SK-N-SH treated with all-trans-retinoic acid at 6 μM for 48 hours (cell line): ENCODE data around the gene HCN2.
"Not testable (repeated sequence)": the region's sequence is repeated elsewhere in the genome, so short reads cannot be mapped to it uniquely, and the experiment has no call there.

Experiments used
- ATAC-seq: fragments of 200-7000 bp; cut with Tn5 transposase; 3 replicates; pipeline ENCODE4 v1.9.1; 2020; ENCODE audit warnings: mild to moderate bottlenecking, moderate library complexity
- ARNTL ChIP-seq: fragments of 450-650 bp; formaldehyde crosslinking; IDR thresholded peaks from 2 replicates; pipeline ENCODE4 v1.5.0; 2020; ENCODE audit warnings: low read depth, mild to moderate bottlenecking, moderate library complexity, borderline replicate concordance
- ESRRG ChIP-seq: fragments of 250-450 bp; sonication (Bioruptor Pico); IDR thresholded peaks from 2 replicates; pipeline ENCODE4 v1.6.1; 2021; ENCODE audit warnings: mild to moderate bottlenecking
- GLIS3 ChIP-seq: fragments of 250-450 bp; sonication (Bioruptor Pico); IDR thresholded peaks from 2 replicates; pipeline ENCODE4 v1.5.0; 2020; ENCODE audit warnings: mild to moderate bottlenecking, moderate library complexity
- ISL1 ChIP-seq: fragments of 250-450 bp; sonication (Bioruptor Pico); IDR thresholded peaks from 2 replicates; pipeline ENCODE4 v2.1.2; 2022; ENCODE audit warnings: mild to moderate bottlenecking, moderate library complexity
- OSR1 ChIP-seq: fragments of 250-450 bp; sonication (Bioruptor Pico); IDR thresholded peaks from 2 replicates; pipeline ENCODE4 v1.8.0; 2022; ENCODE audit warnings: moderate library complexity, mild to moderate bottlenecking, inconsistent platforms
- PPARA ChIP-seq: fragments of 250-450 bp; sonication (Bioruptor Pico); IDR thresholded peaks from 2 replicates; pipeline ENCODE4 v1.5.0; 2020; ENCODE audit warnings: mild to moderate bottlenecking, borderline replicate concordance
- RARB ChIP-seq: fragments of 250-450 bp; sonication (Bioruptor Pico); IDR thresholded peaks from 2 replicates; pipeline ENCODE4 v1.8.0; 2021; ENCODE audit warnings: mild to moderate bottlenecking, moderate library complexity
- SNAI2 ChIP-seq: fragments of 250-450 bp; sonication (Bioruptor Pico); IDR thresholded peaks from 2 replicates; pipeline ENCODE4 v1.5.0; 2020; ENCODE audit warnings: mild to moderate bottlenecking, moderate library complexity
- TOX ChIP-seq: fragments of 250-450 bp; sonication (Bioruptor Pico); IDR thresholded peaks from 2 replicates; pipeline ENCODE4 v1.8.0; 2021; ENCODE audit warnings: mild to moderate bottlenecking, moderate library complexity, borderline replicate concordance
- ZFP3 ChIP-seq: fragments of 250-450 bp; sonication (Bioruptor Pico); IDR thresholded peaks from 2 replicates; pipeline ENCODE4 v1.5.0; 2020; ENCODE audit warnings: mild to moderate bottlenecking, moderate library complexity
- ZFP30 ChIP-seq: fragments of 450-650 bp; formaldehyde crosslinking; IDR thresholded peaks from 2 replicates; pipeline ENCODE4 v1.5.0; 2022; ENCODE audit warnings: mild to moderate bottlenecking, moderate library complexity
- ZNF565 ChIP-seq: fragments of 450-650 bp; formaldehyde crosslinking; conservative IDR thresholded peaks from 2 replicates; pipeline ENCODE4 v1.5.0; 2020; ENCODE audit warnings: low read depth, mild to moderate bottlenecking, moderate library complexity
- ZNF70 ChIP-seq: fragments of 450-650 bp; formaldehyde crosslinking; IDR thresholded peaks from 2 replicates; pipeline ENCODE4 v1.5.0; 2020; ENCODE audit warnings: mild to moderate bottlenecking, moderate library complexity
- ZNF8 ChIP-seq: fragments of 450-650 bp; formaldehyde crosslinking; IDR thresholded peaks from 2 replicates; pipeline ENCODE4 v1.5.0; 2020; ENCODE audit warnings: mild to moderate bottlenecking, moderate library complexity
- TF ChIP-seq, protein P1 (sequence below): fragments of 250-450 bp; sonication (Bioruptor Pico); IDR thresholded peaks from 2 replicates; pipeline ENCODE4 v1.5.1; 2020; ENCODE audit warnings: low read depth, mild to moderate bottlenecking, moderate library complexity
- TF ChIP-seq, protein P2 (sequence below): fragments of 250-450 bp; sonication (Bioruptor Pico); IDR thresholded peaks from 2 replicates; pipeline ENCODE4 v1.5.0; 2020; ENCODE audit warnings: mild to moderate bottlenecking, moderate library complexity
- TF ChIP-seq, protein P3 (sequence below): fragments of 250-450 bp; sonication (Bioruptor Pico); IDR thresholded peaks from 2 replicates; pipeline ENCODE4 v1.8.0; 2020; ENCODE audit warnings: mild to moderate bottlenecking, moderate library complexity, borderline replicate concordance
- TF ChIP-seq, protein P4 (sequence below): fragments of 250-450 bp; sonication (Bioruptor Pico); IDR thresholded peaks from 2 replicates; pipeline ENCODE4 v1.5.1; 2021; ENCODE audit warnings: mild to moderate bottlenecking, moderate library complexity
- TF ChIP-seq, protein P5 (sequence below): fragments of 250-450 bp; sonication (Bioruptor Pico); IDR thresholded peaks from 2 replicates; pipeline ENCODE4 v1.8.0; 2021; ENCODE audit warnings: low read depth, mild to moderate bottlenecking, moderate library complexity, borderline replicate concordance

The HCN2 gene

DNA sequence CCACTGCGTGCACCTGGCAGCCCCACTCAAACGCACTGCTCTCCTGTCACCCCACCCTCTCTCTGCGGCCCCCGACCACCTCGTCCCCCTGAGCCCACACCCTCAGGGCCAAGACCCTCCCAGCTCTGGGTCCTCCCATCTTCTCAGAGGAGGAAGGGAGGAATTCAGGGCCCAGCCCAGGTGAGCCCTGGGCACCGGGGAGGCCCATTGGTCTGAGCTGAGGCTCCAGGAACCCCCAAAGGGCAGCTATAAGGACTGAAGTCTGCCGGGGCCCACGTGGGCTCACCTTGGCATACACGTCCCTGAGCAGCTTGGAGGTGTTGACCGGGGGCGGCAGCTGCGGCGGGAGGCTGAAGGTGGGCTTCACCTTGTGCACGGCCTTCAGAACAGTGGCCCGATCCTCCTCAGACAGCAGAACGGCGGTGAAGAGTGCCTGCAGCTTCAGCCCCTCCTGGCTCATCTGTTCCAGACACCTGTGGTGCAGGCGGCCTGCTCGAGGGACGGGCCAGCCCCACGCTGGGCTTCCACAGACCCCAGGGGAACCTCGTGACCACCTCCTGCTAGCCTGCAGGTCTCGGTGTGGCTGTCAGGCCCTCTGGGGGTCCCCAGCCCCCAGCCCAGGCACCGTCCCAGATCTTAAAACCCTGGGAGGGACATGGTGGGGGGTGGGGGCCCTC lies 34.9 kb downstream of the HCN2 start:
- TF ChIP-seq ISL1 (CRISPR knock-in tag), result no peak
- TF ChIP-seq, protein P1, sequence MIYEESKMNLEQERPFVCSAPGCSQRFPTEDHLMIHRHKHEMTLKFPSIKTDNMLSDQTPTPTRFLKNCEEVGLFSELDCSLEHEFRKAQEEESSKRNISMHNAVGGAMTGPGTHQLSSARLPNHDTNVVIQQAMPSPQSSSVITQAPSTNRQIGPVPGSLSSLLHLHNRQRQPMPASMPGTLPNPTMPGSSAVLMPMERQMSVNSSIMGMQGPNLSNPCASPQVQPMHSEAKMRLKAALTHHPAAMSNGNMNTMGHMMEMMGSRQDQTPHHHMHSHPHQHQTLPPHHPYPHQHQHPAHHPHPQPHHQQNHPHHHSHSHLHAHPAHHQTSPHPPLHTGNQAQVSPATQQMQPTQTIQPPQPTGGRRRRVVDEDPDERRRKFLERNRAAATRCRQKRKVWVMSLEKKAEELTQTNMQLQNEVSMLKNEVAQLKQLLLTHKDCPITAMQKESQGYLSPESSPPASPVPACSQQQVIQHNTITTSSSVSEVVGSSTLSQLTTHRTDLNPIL (CRISPR knock-in tag), result no peak
- TF ChIP-seq ZFP3 (CRISPR knock-in tag), result no peak
- TF ChIP-seq OSR1 (CRISPR knock-in tag), result no peak
- TF ChIP-seq, protein P2, sequence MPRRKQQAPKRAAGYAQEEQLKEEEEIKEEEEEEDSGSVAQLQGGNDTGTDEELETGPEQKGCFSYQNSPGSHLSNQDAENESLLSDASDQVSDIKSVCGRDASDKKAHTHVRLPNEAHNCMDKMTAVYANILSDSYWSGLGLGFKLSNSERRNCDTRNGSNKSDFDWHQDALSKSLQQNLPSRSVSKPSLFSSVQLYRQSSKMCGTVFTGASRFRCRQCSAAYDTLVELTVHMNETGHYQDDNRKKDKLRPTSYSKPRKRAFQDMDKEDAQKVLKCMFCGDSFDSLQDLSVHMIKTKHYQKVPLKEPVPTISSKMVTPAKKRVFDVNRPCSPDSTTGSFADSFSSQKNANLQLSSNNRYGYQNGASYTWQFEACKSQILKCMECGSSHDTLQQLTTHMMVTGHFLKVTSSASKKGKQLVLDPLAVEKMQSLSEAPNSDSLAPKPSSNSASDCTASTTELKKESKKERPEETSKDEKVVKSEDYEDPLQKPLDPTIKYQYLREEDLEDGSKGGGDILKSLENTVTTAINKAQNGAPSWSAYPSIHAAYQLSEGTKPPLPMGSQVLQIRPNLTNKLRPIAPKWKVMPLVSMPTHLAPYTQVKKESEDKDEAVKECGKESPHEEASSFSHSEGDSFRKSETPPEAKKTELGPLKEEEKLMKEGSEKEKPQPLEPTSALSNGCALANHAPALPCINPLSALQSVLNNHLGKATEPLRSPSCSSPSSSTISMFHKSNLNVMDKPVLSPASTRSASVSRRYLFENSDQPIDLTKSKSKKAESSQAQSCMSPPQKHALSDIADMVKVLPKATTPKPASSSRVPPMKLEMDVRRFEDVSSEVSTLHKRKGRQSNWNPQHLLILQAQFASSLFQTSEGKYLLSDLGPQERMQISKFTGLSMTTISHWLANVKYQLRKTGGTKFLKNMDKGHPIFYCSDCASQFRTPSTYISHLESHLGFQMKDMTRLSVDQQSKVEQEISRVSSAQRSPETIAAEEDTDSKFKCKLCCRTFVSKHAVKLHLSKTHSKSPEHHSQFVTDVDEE (CRISPR knock-in tag), result no peak
- TF ChIP-seq PPARA (CRISPR knock-in tag), result no peak
- no peak for TF ChIP-seq ZNF70
- TF ChIP-seq ZFP30 (CRISPR knock-in tag), result no peak
- ATAC-seq, result no peak; the same call in 2 of the 3 replicates

DNA sequence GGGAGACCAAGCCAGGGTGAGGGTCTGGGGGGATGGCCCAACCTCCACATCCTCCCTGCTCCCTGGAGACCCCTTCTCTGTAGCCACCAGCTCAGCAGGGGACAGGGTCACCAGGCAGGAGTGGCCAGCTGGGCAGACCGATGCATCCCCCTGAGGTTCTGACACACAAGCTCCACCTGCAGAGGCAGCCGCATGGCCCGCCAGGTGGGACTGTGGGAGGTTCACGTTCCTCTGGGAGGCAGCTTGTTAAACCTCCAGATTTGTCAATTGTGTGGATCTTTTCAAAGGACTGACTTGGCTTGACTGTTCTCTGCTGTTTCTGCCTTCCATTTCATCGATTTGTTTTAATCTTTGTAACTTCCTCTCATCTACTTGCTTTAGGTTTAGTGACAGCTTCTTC lies 35.6 kb downstream of the HCN2 start:
- TF ChIP-seq ARNTL, result no peak
- TF ChIP-seq SNAI2 (CRISPR knock-in tag), result no peak
- no peak for TF ChIP-seq ZNF8
- no peak for TF ChIP-seq PPARA (CRISPR knock-in tag)
- no peak for TF ChIP-seq RARB
- TF ChIP-seq ZFP30 (CRISPR knock-in tag), result no peak
- no peak for TF ChIP-seq TOX
- TF ChIP-seq, protein P2 (CRISPR knock-in tag), result no peak
- TF ChIP-seq ZFP3 (CRISPR knock-in tag), result no peak
- no peak for TF ChIP-seq ZNF565 (CRISPR knock-in tag)
- TF ChIP-seq, protein P3, sequence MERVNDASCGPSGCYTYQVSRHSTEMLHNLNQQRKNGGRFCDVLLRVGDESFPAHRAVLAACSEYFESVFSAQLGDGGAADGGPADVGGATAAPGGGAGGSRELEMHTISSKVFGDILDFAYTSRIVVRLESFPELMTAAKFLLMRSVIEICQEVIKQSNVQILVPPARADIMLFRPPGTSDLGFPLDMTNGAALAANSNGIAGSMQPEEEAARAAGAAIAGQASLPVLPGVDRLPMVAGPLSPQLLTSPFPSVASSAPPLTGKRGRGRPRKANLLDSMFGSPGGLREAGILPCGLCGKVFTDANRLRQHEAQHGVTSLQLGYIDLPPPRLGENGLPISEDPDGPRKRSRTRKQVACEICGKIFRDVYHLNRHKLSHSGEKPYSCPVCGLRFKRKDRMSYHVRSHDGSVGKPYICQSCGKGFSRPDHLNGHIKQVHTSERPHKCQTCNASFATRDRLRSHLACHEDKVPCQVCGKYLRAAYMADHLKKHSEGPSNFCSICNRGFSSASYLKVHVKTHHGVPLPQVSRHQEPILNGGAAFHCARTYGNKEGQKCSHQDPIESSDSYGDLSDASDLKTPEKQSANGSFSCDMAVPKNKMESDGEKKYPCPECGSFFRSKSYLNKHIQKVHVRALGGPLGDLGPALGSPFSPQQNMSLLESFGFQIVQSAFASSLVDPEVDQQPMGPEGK (CRISPR knock-in tag), result no peak
- TF ChIP-seq, protein P4, sequence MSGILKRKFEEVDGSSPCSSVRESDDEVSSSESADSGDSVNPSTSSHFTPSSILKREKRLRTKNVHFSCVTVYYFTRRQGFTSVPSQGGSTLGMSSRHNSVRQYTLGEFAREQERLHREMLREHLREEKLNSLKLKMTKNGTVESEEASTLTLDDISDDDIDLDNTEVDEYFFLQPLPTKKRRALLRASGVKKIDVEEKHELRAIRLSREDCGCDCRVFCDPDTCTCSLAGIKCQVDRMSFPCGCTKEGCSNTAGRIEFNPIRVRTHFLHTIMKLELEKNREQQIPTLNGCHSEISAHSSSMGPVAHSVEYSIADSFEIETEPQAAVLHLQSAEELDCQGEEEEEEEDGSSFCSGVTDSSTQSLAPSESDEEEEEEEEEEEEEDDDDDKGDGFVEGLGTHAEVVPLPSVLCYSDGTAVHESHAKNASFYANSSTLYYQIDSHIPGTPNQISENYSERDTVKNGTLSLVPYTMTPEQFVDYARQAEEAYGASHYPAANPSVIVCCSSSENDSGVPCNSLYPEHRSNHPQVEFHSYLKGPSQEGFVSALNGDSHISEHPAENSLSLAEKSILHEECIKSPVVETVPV (CRISPR knock-in tag), result no peak
- no peak for TF ChIP-seq ESRRG (CRISPR knock-in tag)
- TF ChIP-seq GLIS3, result no peak
- no peak for TF ChIP-seq ISL1 (CRISPR knock-in tag)
- TF ChIP-seq, protein P5, sequence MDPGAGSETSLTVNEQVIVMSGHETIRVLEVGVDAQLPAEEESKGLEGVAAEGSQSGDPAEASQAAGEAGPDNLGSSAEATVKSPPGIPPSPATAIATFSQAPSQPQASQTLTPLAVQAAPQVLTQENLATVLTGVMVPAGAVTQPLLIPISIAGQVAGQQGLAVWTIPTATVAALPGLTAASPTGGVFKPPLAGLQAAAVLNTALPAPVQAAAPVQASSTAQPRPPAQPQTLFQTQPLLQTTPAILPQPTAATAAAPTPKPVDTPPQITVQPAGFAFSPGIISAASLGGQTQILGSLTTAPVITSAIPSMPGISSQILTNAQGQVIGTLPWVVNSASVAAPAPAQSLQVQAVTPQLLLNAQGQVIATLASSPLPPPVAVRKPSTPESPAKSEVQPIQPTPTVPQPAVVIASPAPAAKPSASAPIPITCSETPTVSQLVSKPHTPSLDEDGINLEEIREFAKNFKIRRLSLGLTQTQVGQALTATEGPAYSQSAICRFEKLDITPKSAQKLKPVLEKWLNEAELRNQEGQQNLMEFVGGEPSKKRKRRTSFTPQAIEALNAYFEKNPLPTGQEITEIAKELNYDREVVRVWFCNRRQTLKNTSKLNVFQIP, result no peak
- no peak for ATAC-seq

DNA sequence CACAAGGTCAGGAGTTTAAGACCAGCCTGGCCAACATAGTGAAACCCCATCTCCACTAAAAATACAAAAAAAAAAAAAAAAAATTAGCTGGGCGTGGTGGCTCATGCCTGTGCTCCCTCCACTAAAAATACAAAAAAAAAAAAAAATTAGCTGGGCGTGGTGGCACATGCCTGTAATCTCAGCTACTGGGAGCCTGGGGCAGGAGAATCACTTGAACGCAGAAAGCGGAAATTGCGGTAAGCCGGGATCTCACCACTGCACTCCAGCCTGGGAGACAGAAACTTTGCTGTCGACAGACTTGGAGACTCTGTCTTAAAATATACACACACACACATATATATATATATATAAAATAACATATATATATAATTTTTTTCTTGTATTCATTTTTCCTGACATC lies 36.9 kb downstream of the HCN2 start:
- ATAC-seq, result not testable (repeated sequence)
